NCI-H524 treated with DMSO at 0.1 percent for 48 hours (cell line): ENCODE measurements around the gene TMEM18.

ENCODE experiments used
- DNase-seq: peaks from one replicate; lab custom pipeline; 2025; lab: John Stamatoyannopoulos, UW

The TMEM18 gene

GRCh38 chr2:633371-633770 lies 43.8 kb downstream of the TMEM18 start:
- no peak for DNase-seq

- DNase-seq, result no peak
Observed at GRCh38 chr2:632471-632870, 44.7 kb downstream of the TMEM18 start.

DNA sequence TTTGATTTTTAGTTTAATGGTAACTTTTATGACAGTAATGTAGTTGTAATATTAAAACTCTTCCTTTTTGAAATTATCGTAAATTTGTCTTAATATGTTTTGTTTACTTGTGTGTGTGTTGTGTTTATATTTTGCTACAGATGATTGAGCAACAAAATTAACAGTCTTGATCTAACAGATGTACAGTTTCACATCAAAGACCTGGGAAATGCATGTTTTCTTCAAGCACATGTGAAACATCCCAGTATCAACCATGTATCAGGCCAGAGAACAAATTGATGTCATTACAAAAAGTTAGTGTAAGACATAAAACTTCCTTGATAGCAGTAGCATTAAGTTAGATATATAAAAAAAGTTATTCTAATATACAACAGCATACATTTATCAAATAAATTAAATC lies 45.5 kb downstream of the TMEM18 start:
- DNase-seq, result no peak

DNA sequence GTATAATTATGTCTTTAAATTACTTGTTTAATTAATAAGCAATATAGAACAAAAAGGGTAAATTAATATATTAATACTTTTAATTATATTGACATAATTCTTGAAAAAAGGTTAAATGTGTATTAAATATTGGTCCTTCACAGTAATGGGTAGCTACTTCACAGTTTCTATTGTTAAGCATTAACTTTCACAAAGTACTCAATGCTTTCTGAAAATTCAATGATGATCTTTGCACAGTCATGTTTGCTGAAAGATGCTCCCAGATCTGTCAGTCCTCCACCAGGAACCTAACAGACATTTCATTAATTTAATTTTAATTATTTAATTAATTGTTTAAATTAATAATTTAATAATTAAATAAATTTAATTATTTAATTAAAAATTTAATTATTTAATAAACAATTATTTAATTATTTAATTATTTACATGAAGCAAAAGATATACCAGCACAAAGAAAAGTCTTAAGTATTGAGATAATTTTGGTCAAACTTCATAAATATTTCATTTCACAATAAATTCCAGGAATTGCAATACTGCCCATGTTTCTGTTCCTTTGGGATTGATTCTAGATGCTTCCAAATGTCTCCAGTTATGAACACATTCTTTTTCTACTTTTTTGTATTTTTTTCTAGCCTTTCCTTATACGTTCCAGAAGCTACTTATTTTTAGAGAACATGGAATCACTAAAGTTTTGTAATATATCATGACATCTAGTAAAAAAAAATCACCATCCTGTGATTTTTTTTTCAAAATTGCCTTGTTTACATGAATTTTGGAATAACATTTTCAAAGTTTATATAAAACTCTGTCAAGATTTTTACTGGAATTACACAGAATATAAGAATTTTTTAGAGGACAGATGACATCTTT lies 46.5 kb downstream of the TMEM18 start:
- DNase-seq, result no peak

DNA sequence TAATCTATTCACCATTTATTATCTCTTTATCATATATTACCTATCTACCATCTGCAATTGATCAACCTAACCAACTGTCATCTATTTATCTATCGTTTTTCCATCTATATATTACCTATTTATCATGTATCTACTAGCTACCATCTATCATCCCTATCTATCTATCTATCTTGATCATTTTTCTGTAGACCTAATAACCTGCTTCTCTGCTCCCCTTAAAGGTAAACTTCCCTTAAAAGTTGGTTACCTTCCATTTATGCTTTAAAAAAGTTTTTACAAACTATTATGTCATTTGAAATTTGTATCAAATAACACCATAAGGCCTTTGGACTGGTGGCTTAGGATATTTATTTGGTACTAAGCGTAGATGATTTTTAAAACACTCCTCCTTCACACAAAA lies 47.2 kb downstream of the TMEM18 start:
- DNase-seq, result no peak

GRCh38 chr2:628651-629050 lies 48.6 kb downstream of the TMEM18 start:
- DNase-seq, result no peak

DNA sequence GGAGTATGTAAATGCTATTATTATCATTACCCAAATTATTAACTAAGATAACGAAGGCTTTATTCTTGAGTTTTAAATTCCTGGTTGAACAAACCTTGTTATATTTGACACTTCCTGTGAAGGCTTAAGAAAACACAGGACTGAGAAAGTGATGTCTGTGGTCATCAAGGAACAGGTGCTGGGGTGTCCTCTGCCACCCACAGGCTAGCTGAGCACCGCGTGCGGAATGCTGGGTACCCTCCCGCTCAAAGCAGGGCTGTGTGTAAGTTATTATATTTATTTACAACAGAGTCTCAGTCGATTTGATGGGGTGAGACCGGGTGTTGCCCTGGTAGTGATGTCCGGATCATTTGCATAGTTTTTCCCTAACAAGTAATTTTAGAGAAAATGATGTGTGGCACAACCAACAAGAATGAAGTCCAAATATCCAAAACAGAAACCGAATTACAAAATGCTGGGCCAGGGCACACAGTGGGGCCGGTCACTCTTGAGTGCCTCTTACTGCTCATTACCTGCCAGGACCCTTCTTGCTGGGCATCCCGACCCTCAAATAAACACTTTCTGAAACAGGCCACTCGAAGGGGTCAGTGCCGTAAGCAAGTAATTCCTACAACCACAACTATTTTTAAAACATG lies 49.2 kb downstream of the TMEM18 start:
- no peak for DNase-seq

- no peak for DNase-seq
Observed at GRCh38 chr2:627340-627709, 49.9 kb downstream of the TMEM18 start.

DNA sequence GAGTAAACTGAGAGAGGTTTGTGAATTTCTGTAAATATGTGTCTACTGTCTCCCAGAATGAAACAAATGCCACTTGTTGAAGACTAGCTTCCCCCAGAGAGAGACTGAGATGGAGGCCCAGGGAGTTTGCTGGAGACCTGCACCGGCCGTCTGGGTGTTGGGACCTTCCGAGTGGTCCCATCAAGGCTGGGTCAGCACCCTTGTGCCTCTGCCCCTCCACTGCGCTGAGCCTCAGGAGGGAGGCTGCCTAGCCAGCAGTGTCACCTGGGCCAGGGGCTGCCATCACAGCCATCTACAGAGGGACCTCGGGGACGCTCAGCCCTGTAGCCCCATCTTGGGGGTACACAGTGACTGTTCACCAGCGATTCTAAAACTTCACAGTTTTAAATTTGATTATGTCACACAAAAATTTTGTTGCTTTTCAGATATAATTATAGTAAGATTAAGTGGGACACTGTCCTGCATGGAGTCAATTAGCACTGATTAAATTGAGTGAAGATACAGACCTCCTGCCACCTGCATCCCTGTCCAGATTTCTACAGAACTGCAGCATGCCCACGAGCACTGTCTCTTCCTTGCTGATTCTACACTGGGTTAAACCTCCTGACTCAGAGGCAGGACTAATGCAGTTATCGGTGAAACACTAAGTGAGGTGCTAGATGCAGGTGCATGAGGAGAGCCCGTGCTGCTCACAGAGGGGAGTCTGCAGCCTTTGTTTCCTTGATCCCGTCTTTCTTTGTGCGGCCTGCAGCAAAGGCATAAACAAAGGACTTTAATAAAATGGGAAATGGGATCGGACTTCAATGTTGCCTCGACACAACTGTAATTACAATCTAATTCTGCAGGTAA lies 50.5 kb downstream of the TMEM18 start:
- DNase-seq, result no peak

- DNase-seq, result no peak
Observed at GRCh38 chr2:625415-626333, 51.5 kb downstream of the TMEM18 start.

- no peak for DNase-seq
Observed at GRCh38 chr2:624551-625347, 52.5 kb downstream of the TMEM18 start.

GRCh38 chr2:624096-624495 lies 53.1 kb downstream of the TMEM18 start:
- DNase-seq, result no peak

- no peak for DNase-seq
Observed at GRCh38 chr2:623130-623922, 53.9 kb downstream of the TMEM18 start.

DNA sequence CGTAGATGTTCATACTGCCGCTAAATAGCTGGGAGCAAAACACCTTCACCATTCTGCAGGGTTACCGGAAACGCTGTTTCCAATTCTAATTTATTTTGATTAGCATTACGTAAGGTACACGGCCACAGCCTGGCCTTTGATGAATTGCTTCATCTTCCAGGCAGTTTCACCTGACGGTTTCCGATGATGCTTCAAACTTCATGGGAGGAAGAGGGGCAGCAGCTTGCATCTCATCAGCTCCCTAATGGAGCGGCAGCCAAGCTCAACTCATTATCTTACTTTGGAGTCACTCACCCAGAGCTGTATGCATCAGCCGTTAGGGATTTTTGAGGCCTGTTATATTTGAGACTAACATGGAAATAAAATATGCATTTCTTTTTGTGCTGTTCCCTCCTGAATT lies 54.8 kb downstream of the TMEM18 start:
- DNase-seq, result no peak

DNA sequence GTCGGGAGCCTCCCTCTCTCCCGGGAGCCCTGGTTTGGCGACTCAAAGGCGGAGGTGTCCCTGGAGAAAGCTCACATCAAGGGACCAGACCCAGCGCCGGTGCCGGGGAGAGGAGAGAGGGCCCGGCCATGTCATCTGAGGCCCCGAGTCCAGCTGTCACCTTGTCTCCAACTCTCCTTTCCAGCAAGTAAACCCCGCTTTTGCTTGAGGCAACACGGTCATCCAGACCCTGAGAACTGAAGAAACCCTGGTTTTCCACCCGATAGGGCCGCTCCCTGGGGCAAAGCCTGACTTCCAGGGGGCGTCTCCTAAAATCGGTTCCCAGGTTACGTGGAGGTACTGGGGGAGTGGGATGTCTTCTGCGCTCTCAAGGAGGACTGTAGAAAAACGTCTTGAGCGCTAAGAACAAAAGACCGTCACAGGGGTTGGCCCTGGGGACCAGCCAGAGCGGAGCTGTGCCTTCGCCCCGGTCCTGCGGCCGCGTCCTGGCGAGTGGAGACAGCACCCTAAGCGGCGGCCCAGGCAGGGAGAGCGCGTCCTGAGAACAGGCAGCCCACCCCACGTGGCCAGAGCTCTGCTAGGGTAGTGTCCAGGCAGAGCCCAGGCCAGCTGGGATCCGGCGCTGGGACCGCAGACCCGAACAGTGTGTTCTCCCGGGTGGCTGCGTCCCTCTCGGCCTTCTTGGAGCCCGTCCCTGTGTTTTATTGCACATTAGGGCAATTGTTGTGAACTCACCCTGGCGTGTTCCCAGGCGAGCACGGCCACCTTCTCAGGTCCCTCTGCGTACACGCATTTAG lies 55.7 kb downstream of the TMEM18 start:
- DNase-seq, result no peak

- DNase-seq, result no peak
Observed at GRCh38 chr2:620471-621302, 56.5 kb downstream of the TMEM18 start.

DNA sequence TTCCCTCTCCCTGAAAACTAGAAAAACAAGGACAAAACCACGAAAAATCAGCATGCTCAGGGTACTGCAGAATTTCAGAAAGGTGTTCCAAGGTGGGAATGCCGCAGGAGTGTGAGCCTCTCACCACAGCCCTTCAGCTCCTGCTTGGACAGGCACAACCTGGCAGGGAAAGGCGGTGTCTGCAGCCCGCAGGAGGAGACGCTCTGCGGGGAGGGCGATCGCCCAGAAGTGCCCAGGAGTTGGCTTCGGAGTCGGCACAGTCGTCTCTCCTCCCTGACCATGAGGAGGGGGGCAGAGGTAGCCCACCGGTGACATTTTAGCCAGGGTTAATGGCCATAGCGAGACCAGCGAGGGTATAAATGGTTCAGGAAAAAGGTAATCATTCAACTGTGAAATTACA lies 57.2 kb downstream of the TMEM18 start:
- no peak for DNase-seq

GRCh38 chr2:618422-618990 lies 58.7 kb downstream of the TMEM18 start:
- no peak for DNase-seq
